Activated naive CD4-positive, alpha-beta T cell treated with anti-CD3 and anti-CD28 coated beads, Interleukin-2, amount 50 U/mL, for 72 hours (primary cell): ENCODE data around the gene ANKRD44. TPM values are rescaled to one million over a fixed set of nuclear protein-coding genes. Genes with fewer than 3 reads are reported as not detected.

ENCODE experiments used
- ATAC-seq, 2 donors: fragments of 150-1000 bp; cut with Tn5 transposase; 2 replicates each; pipeline ENCODE4 v1.10.0; 2021; ENCODE audit warnings: mild to moderate bottlenecking in 2 of 2, moderate library complexity in 2 of 2
- DNase-seq, 2 donors: peaks; one replicate each; pipeline ENCODE4 v3.0.0; 2021 to 2022; ENCODE audit warnings: low spot score in 2 of 2
- H3K27ac Mint-ChIP-seq, 2 donors: one replicate each; pipeline ENCODE4 v1.8.0; 2022; ENCODE audit warnings: mild to moderate bottlenecking in 2 of 2, mixed read lengths in 2 of 2
- H3K36me3 Mint-ChIP-seq, 2 donors: one replicate each; pipeline ENCODE4 v1.8.0; 2022; ENCODE audit warnings: mixed read lengths in 2 of 2
- H3K9me3 Mint-ChIP-seq, 2 donors: one replicate each; pipeline ENCODE4 v1.8.0; 2022; ENCODE audit warnings: mixed read lengths in 2 of 2
- total RNA-seq, 2 donors: library from RNA; stranded (reverse); gene quantifications; one replicate each; pipeline ENCODE4 v1.2.3, GENCODE V29; 2022

ANKRD44 gene
- total RNA-seq, 2 donors from 2014 or later: 103 to 130 TPM

DNA sequence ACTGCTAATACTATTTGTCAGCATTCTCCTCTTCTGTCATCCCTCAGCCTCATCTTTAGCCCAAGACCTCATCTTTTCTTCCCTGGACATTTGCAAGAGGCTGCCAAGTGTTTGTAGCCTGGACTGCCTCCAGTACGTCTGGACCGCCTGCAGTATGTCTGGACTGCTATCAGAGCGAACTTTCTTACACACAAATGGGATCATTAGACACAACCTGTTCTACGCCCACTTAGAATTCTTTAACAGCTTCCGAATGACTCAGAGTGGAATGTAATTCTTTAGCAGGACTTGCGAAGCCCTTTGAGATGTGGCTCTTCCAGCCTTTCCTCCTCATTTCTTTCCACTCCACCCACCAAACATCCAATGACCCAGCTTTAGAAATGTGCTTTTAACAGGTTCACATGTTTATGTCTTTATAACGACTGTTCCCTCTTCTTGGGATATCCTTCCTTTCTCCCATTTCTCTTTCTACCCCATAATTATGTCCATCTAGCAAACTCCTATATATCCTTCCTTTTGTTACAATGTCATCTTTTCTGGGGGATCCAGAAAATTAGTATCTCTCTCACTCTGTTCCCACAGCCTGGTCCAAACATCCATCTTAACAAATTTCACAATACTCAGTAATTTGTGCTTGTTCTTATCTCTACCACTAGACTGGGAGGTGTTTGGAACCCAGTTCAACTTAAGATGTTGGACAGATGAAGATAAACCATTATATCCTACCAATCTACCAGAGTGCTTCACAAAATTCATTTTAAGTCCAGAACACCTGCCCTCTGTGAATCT, 212.8 kb downstream of the ANKRD44 start:
- Mint-ChIP-seq H3K9me3 (no peaks in the 10 kb centered on the region), H3K36me3 (peaks cover 6 to 12% of the 10 kb centered on the region in 2 donors), H3K27ac (peak overlapping the region in 1 of 2 donors; percentile 40)
- ATAC-seq (no peak), DNase-seq (no peak)

DNA sequence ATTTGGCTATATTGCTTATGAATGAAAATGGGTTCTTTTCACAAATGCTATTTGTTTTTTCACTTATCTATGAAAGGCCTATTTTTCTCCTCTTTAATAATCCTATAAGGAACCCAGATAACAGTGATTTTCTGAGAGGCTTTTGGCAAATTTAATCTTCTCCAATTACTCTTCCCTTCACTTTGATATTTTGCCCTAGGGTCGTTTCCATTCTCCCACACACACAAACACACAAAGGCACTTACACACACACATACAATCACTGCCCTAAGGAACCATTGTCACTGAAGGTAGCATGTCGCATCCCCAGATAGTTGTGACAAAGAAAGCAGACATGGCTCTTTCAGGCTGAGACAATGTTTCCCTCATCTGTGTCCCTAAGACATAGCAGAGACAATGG, 213.9 kb downstream of the ANKRD44 start:
- peaks cover 6 to 8% of the 10 kb centered on the region in 2 donors for H3K36me3 Mint-ChIP-seq
- DNase-seq (no peak), ATAC-seq (no peak)
- H3K27ac Mint-ChIP-seq: no peak overlapping the region
- no peaks in the 10 kb centered on the region for H3K9me3 Mint-ChIP-seq

DNA sequence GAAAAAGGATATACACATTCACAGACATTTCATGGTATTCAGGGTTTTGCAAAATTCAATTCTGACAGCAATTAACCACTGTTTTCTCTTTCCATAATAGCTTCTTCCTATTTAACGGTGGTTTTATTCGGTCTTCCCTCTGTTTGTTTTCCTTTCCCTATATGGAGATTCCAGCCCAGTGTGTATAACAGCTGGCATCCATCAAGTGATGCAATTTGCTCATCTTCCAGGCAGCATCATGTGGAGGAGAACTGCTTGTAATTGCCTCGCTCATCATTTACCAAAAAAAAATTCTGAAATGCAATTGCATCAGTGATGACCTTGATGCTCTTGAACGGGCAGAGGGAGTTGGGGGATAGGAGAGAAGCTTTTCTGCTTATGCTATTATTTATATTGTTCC, 218.1 kb downstream of the ANKRD44 start:
- H3K36me3 Mint-ChIP-seq: peaks cover 8 to 15% of the 10 kb centered on the region in 2 donors
- ATAC-seq: no peak
- no peaks in the 10 kb centered on the region for H3K9me3 Mint-ChIP-seq
- no peak for DNase-seq
- peak overlapping the region in 1 of 2 donors; percentile 3 for H3K27ac Mint-ChIP-seq

DNA sequence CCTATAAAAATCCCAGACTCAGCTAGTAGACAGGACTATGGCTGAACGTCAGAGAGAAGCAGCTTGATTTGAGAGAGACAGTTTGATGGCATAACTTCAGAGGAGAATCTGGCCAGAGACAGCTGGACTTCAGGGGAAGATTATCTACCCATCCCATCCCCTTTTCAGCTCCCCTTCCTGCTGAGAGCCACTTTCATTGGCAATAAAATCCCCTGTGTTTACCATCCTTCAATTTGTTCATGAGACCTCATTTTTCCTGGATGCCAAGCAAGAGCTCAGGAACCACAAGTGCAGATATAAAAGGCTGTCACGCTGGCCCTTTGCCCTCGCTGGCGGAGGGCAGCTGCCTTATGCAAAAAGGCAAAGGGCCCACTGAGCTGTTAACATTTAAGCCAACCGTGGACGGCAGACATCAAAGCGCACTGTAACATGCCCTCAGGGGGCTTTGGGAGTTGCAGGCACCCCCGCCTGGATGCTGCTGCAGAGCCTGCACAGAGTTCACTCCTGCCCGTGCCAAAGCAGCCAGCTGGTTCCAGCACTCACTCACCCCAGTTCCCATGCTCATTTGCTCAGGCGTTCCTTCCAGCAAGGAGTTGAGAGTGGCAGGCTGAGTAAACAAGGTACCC, 219.7 kb downstream of the ANKRD44 start:
- ATAC-seq (no peak), DNase-seq (no peak)
- H3K9me3 Mint-ChIP-seq: no peaks in the 10 kb centered on the region
- H3K36me3 Mint-ChIP-seq: peaks cover 16 to 25% of the 10 kb centered on the region in 2 donors
- peak overlapping the region in 1 of 2 donors; percentile 56 for H3K27ac Mint-ChIP-seq

DNA sequence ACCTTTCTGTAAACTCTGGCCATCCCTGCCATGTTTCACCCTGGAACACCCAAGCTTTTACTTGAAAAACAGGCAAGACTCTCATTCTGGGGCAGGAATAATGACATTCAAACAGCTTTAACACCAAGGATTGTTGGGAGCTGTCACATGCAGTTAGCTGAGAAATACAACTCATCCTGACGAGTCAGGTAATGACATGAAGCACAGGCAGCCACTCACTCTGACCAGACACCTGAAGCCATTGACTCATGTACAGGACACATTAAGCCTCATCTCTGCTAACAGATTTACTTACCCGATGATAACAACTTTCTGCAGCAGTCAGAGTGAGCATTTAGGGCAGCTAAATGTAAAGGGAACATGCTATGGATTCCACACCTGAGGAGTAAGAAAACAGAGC, 220.9 kb downstream of the ANKRD44 start:
- DNase-seq (no peak), ATAC-seq (peak in 1 of 2 donors; percentile 46)
- Mint-ChIP-seq H3K27ac (peak overlapping the region; percentile 28 to 32), H3K9me3 (no peaks in the 10 kb centered on the region), H3K36me3 (peaks cover 16 to 25% of the 10 kb centered on the region in 2 donors)

DNA sequence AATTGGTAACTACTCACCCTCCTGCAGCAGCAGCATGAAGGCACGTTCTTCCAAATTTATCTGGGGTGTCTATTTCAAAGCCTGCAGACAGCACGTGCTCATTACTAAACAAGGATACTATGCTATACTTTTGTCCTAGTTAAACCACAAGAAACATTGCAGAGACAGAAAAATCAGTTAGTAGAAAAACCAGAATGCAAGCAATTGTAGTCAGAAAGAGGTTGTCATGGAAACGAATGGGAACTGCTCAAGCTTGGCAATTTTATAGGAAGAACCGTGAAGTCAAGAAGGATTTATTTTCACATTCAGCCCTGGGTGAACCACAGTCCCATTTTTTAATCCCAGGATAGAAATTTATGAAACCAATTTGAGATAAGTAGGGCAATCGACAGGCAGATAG, 221.9 kb downstream of the ANKRD44 start:
- peaks cover 22 to 25% of the 10 kb centered on the region in 2 donors for H3K36me3 Mint-ChIP-seq
- H3K9me3 Mint-ChIP-seq: no peaks in the 10 kb centered on the region
- H3K27ac Mint-ChIP-seq: peak overlapping the region in 1 of 2 donors; percentile 63
- ATAC-seq (no peak), DNase-seq (no peak)

DNA sequence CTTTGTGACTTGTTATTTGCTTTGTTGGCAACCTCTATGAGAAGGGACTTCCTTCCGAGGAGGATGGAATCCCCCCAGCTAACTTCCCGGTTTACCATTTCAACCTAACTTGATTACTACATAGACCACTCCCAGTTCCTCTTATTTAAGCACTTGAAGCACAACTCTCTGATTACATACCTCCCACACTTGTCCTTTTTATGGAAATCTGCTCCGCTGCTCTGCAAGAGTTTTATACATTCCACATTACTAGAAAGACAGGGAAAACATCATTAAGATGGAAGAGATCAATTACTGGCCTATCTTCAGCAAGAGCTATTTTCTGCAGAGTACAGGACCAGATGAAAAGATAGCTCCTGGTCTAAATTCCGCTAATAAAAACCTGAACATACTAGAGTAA, 224.1 kb downstream of the ANKRD44 start:
- DNase-seq (no peak), ATAC-seq (no peak)
- H3K9me3 Mint-ChIP-seq: no peaks in the 10 kb centered on the region
- peak overlapping the region in 1 of 2 donors; percentile 52 for H3K27ac Mint-ChIP-seq
- peaks cover 13 to 39% of the 10 kb centered on the region in 2 donors for H3K36me3 Mint-ChIP-seq

DNA sequence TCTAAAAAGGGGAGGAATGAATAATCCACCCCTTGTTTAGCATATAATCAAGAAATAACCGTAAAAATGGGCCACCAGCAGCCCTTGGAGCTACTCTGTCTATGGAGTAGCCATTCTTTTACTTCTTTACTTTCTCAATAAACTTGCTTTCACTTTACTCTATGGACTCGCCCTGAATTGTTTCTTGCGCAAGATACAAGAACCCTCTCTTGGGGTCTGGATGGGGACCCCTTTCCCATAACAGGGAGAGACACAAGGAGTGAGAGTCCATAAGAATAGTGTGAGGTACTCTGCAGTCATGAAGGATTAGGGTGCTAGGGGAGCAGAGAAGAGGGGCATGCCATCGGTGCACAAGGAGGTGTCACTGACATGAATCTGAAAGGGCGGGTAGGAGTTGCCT, 224.9 kb downstream of the ANKRD44 start:
- Mint-ChIP-seq H3K9me3 (no peaks in the 10 kb centered on the region), H3K36me3 (peaks cover 20 to 47% of the 10 kb centered on the region in 2 donors), H3K27ac (no peak overlapping the region)
- ATAC-seq (no peak), DNase-seq (no peak)

DNA sequence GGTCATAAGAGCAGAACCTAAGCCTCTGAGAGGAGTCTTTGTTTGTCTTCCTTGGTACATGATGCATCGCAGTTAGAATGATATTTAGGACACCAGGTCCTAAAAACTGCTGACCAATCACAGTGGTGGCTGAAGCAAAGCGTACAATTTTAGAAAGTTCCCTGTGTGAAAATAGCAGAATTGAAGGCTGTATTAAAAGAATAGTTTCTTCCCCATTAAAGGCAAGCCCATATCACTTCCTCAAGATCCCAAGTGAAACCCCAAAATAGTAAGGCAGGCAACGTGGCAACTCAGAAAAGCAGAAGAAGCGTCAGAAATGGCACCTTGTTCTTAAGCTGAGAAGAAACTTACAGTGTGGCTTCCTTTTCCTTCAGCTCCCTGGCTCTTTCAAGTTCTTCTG, 229.3 kb downstream of the ANKRD44 start:
- H3K9me3 Mint-ChIP-seq: peaks cover 0 to 9% of the 10 kb centered on the region in 2 donors
- H3K36me3 Mint-ChIP-seq: peaks cover 35 to 48% of the 10 kb centered on the region in 2 donors
- H3K27ac Mint-ChIP-seq: peak overlapping the region; percentile 17 to 58
- no peak for DNase-seq
- no peak for ATAC-seq

DNA sequence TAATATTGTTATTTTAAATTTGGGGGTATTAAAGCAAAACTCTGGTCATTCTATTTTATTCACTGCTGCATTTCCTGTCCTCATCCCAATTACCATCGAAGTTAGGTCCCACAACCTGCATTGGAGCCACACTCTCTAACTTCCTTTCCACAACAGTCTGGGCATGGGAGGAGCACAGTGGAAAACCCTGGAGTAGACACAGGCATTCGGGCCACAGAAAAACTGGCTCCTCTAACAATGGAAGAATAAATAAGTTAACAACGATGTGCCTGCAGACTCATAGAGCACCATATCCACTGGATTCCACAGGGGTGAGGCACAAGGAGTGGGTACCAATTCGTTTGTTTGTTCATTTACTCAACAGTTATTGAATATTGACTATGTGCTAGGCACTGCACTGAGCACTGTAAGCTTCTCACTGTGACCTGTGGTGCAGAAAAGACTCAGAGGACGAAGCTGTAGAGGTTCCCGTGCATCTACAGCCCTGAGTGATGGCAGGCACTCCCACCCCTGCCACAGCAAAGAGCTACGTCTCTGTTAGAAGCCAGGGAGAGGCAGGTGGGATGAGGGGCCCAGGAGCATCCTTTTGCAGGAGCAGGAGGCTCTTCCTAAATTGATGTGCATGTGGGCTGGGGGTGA, 229.9 kb downstream of the ANKRD44 start:
- no peak for DNase-seq
- no peak for ATAC-seq
- H3K27ac Mint-ChIP-seq: peak overlapping the region; percentile 17 to 58
- peaks cover 34 to 54% of the 10 kb centered on the region in 2 donors for H3K36me3 Mint-ChIP-seq
- peaks cover 0 to 9% of the 10 kb centered on the region in 2 donors for H3K9me3 Mint-ChIP-seq

DNA sequence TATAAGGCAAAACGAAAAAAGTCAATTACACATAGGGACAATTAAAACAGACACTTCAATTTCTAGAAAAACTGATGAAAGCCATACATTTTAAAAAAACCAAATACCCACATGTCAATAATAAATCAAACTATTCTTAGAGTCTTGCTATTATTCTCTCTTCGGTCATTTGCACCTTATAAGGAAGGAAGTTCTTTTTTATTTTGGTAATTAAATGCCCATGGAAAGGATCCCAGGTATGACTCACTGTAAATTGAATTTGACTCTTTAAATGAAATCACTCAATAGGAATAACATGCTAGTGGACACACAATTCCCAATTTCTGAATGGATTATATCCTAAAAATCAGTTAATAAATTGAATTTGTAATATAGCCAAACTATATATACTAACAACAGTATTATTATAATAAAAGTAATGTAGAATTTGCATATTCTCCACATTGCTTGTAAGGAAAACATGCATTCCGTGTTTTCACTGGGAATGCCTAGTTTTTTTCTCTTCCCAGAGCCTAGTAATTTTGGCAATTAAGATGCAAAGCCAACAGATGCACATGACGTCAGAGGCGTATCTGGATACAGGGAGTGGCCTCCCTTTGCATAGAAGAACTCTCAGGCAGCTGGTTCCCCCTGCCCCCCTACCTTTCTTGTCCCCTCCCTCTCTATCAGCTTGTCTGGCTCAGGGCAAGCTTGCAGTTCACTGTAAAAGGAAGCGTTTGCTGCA, 230.6 kb downstream of the ANKRD44 start:
- DNase-seq: no peak
- peaks cover 34 to 54% of the 10 kb centered on the region in 2 donors for H3K36me3 Mint-ChIP-seq
- ATAC-seq: no peak
- H3K27ac Mint-ChIP-seq: peak overlapping the region in 1 of 2 donors; percentile 58
- peaks cover 0 to 9% of the 10 kb centered on the region in 2 donors for H3K9me3 Mint-ChIP-seq

DNA sequence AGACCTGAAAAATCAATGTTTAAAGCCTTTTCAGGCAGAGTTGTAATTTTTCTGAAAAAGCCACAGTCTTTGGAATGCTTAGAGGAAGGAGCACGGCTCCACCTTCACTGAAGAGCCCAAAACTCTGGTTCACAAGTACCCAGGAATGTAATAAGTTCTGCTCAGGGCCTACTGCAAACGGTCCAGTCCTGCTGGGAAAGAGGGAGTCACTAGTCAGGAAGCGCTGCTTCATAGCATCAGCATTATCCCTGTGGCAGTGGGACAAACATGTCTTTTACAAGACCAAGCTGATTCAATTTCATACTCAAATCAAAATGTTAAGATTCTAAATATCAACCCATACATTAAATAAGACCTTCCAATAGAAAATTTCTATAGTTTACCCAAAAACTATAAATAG, 231.2 kb downstream of the ANKRD44 start:
- H3K36me3 Mint-ChIP-seq: peaks cover 33 to 59% of the 10 kb centered on the region in 2 donors
- no peak for DNase-seq
- peaks cover 0 to 9% of the 10 kb centered on the region in 2 donors for H3K9me3 Mint-ChIP-seq
- H3K27ac Mint-ChIP-seq: no peak overlapping the region
- no peak for ATAC-seq

DNA sequence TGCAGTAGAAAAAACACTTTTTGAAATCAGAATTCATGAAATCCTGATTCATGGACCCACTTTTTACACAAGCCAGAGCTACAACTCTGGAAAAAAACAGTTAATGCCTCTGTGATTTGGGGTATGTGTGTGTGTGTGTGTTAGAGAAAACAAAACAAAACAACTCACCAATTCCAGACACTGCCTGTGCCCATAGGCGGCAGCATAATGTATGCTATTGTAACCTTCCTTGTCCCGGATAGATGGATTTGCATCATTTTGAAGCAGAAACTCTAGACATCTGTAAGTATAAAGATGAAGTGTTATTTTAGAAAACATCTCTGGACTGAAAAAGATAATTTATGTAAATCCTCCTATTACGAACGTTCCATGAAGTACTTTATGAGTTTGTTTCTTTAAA, 232.0 kb downstream of the ANKRD44 start:
- H3K36me3 Mint-ChIP-seq: peaks cover 37 to 68% of the 10 kb centered on the region in 2 donors
- DNase-seq (no peak), ATAC-seq (no peak)
- H3K27ac Mint-ChIP-seq: peak overlapping the region in 1 of 2 donors; percentile 10
- peaks cover 0 to 9% of the 10 kb centered on the region in 2 donors for H3K9me3 Mint-ChIP-seq

DNA sequence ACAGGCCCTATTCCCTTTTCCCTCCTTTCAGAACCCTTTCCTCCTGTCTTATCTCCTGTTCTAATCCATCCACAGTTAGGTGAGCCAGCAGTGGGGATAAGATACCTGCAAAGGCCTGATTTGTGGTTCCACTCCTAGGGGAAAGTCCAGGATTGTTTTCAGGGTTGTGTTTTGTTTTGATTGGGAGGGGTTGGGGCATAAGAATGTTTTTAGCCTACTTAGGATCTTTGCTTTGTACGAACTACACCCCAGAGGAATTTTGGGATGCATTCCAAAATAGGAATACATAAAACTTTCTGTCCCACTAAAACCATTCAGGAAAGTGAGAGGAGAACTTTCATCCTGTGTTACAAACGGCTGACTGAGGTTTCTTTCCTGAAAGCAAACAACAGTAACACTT, 233.2 kb downstream of the ANKRD44 start:
- Mint-ChIP-seq H3K36me3 (peaks cover 45 to 70% of the 10 kb centered on the region in 2 donors), H3K9me3 (peaks cover 0 to 9% of the 10 kb centered on the region in 2 donors), H3K27ac (peak overlapping the region in 1 of 2 donors; percentile 83)
- DNase-seq (no peak), ATAC-seq (no peak)

DNA sequence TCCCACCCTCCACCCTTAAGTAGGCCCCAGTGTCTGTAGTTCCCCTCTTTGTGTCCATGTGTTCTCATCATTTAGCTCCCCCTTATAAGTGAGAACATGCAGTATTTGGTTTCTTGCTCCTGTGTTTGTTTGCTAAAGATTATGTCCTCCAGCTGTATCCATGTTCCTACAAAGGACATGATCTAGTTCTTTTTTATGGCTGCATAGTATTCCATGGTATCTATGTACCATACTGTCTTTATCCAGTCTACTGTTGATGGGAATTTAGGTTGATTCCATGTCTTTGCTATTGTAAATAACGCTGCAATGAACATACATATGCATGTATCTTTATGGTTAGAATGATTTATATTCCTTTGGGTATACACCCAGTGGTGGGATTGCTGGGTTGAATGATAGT, 233.9 kb downstream of the ANKRD44 start:
- Mint-ChIP-seq H3K36me3 (peaks cover 47 to 65% of the 10 kb centered on the region in 2 donors), H3K27ac (peak overlapping the region in 1 of 2 donors; percentile 44), H3K9me3 (peaks cover 0 to 9% of the 10 kb centered on the region in 2 donors)
- no peak for ATAC-seq
- no peak for DNase-seq

DNA sequence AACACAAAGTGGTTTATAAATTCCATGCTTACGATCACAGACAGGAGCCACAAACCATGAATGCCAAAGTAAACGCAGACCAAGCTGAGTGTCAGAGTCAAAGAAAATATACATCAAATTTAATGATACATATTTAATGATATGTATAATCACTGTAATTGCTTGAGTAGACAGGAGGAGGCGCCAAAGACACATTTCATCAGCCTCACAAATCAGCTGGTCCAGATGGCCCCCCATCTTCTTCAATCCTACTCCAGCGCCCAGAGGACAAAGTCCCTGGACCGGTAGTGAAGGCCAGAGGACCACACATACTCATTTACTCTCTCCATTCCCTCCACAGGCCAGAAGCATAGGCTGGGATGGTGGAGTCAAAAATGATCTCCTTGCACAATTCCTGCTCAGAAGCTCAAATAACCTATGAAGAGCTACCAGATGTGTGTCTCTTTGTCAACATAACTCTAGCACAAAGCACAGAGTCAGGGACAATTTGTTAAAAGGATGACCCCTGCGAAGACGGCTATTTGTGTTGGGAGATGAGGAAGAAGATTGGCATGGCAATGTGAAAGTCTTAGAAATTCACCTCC, 234.7 kb downstream of the ANKRD44 start:
- Mint-ChIP-seq H3K9me3 (peaks cover 0 to 9% of the 10 kb centered on the region in 2 donors), H3K27ac (peak overlapping the region in 1 of 2 donors; percentile 38), H3K36me3 (peaks cover 50 to 65% of the 10 kb centered on the region in 2 donors)
- DNase-seq (peak in 1 of 2 donors; percentile 24), ATAC-seq (no peak)
